Liver (tissue), 3 donors: ENCODE measurements around the gene VDR.
A peak's percentile ranks its signal among the peaks of the same experiment; 100 is the strongest.

Experiments
- GABPA ChIP-seq, 2 donors: IDR thresholded peaks in 1 of 2; conservative IDR thresholded peaks in 1 of 2; 2 replicates each; pipeline ENCODE4 v1.6.1; 2016; ENCODE audit warnings: antibody characterized with exemption in 2 of 2, mild to moderate bottlenecking in 1 of 2, moderate library complexity in 1 of 2
- JUND ChIP-seq, 2 donors: IDR thresholded peaks; 2 replicates each; pipeline ENCODE4 v1.6.1; 2016; ENCODE audit warnings: antibody characterized with exemption in 2 of 2
- RAD21 ChIP-seq, 2 donors: IDR thresholded peaks; 2 replicates each; pipeline ENCODE4 v1.6.1; 2016; ENCODE audit warnings: antibody characterized with exemption in 2 of 2, mild to moderate bottlenecking in 2 of 2
- RXRA ChIP-seq, 2 donors: IDR thresholded peaks; 2 replicates each; pipeline ENCODE4 v1.6.1; 2017 to 2018; ENCODE audit warnings: antibody characterized with exemption in 2 of 2, mild to moderate bottlenecking in 1 of 2
- SP1 ChIP-seq: IDR thresholded peaks from 2 replicates; pipeline ENCODE4 v1.6.1; 2018; ENCODE audit warnings: antibody characterized with exemption, mild to moderate bottlenecking
- TAF1 ChIP-seq: conservative IDR thresholded peaks from 2 replicates; pipeline ENCODE4 v1.6.1; 2016; ENCODE audit warnings: antibody characterized with exemption, mild to moderate bottlenecking
- YY1 ChIP-seq: IDR thresholded peaks from 2 replicates; pipeline ENCODE4 v1.6.1; 2016; ENCODE audit warnings: antibody characterized with exemption, mild to moderate bottlenecking
- TF ChIP-seq, protein P1 (sequence below): fragments of 150-350 bp; IDR thresholded peaks from 2 replicates; pipeline ENCODE4 v1.5.1; 2017; ENCODE audit warnings: improper control_type of control experiment, low read depth, low read length; ENCODE audit not compliant: missing input control
- TF ChIP-seq, protein P2 (sequence below): IDR thresholded peaks from 2 replicates; pipeline ENCODE4 v1.6.1; 2016; ENCODE audit warnings: antibody characterized with exemption
- TF ChIP-seq, protein P3 (sequence below): IDR thresholded peaks from 2 replicates; pipeline ENCODE4 v1.6.1; 2016; ENCODE audit warnings: antibody characterized with exemption, mild to moderate bottlenecking
- TF ChIP-seq, protein P4 (sequence below): IDR thresholded peaks from 2 replicates; pipeline ENCODE4 v1.6.1; 2016; ENCODE audit warnings: antibody characterized with exemption
- TF ChIP-seq, protein P5 (sequence below): IDR thresholded peaks from 2 replicates; pipeline ENCODE4 v1.6.1; 2016; ENCODE audit warnings: antibody characterized with exemption
- donor health status: healthy.
- donor health status: healthy.

DNA sequence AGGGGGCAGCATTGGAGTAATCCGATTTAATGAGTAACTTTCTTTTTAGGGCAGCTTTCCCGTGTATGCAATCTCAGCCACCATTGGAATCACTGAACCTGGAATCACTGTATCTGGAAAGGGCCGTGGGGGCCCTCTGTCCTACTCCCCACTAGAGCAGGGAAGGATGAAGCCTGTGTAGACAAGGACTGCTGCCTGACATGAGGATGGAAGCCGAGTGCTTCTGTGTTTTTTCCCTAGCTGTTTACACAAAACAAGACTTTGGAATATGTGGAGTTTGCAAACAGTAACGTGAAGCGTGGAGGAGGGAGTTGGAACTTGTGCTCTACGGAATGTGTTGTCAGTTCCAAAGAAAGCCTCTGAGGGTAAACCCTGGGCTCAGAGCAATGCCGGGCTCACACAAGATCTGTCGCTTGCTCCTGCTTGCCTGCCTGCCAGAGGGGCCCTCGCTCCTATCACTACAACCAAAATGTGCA lies 52.7 kb downstream of the VDR start:
- TF ChIP-seq, protein P1, sequence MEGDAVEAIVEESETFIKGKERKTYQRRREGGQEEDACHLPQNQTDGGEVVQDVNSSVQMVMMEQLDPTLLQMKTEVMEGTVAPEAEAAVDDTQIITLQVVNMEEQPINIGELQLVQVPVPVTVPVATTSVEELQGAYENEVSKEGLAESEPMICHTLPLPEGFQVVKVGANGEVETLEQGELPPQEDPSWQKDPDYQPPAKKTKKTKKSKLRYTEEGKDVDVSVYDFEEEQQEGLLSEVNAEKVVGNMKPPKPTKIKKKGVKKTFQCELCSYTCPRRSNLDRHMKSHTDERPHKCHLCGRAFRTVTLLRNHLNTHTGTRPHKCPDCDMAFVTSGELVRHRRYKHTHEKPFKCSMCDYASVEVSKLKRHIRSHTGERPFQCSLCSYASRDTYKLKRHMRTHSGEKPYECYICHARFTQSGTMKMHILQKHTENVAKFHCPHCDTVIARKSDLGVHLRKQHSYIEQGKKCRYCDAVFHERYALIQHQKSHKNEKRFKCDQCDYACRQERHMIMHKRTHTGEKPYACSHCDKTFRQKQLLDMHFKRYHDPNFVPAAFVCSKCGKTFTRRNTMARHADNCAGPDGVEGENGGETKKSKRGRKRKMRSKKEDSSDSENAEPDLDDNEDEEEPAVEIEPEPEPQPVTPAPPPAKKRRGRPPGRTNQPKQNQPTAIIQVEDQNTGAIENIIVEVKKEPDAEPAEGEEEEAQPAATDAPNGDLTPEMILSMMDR, result no peak
- TF ChIP-seq YY1 (peak; percentile 65), TAF1 (no peak), SP1 (peak; percentile 97), GABPA (IDR thresholded peaks at IDR 0.05 in 1 of 2, conservative IDR thresholded peaks at IDR 0.05 in 1 of 2) (no peak), RAD21 (IDR thresholded peaks at IDR 0.05) (peak; percentile 19 to 41), JUND (IDR thresholded peaks at IDR 0.05) (peak; percentile 47 to 77), RXRA (IDR thresholded peaks at IDR 0.05) (peak; percentile 77 to 91)
- TF ChIP-seq, protein P2, sequence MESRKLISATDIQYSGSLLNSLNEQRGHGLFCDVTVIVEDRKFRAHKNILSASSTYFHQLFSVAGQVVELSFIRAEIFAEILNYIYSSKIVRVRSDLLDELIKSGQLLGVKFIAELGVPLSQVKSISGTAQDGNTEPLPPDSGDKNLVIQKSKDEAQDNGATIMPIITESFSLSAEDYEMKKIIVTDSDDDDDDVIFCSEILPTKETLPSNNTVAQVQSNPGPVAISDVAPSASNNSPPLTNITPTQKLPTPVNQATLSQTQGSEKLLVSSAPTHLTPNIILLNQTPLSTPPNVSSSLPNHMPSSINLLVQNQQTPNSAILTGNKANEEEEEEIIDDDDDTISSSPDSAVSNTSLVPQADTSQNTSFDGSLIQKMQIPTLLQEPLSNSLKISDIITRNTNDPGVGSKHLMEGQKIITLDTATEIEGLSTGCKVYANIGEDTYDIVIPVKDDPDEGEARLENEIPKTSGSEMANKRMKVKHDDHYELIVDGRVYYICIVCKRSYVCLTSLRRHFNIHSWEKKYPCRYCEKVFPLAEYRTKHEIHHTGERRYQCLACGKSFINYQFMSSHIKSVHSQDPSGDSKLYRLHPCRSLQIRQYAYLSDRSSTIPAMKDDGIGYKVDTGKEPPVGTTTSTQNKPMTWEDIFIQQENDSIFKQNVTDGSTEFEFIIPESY, result peak; percentile 78
- TF ChIP-seq, protein P3, sequence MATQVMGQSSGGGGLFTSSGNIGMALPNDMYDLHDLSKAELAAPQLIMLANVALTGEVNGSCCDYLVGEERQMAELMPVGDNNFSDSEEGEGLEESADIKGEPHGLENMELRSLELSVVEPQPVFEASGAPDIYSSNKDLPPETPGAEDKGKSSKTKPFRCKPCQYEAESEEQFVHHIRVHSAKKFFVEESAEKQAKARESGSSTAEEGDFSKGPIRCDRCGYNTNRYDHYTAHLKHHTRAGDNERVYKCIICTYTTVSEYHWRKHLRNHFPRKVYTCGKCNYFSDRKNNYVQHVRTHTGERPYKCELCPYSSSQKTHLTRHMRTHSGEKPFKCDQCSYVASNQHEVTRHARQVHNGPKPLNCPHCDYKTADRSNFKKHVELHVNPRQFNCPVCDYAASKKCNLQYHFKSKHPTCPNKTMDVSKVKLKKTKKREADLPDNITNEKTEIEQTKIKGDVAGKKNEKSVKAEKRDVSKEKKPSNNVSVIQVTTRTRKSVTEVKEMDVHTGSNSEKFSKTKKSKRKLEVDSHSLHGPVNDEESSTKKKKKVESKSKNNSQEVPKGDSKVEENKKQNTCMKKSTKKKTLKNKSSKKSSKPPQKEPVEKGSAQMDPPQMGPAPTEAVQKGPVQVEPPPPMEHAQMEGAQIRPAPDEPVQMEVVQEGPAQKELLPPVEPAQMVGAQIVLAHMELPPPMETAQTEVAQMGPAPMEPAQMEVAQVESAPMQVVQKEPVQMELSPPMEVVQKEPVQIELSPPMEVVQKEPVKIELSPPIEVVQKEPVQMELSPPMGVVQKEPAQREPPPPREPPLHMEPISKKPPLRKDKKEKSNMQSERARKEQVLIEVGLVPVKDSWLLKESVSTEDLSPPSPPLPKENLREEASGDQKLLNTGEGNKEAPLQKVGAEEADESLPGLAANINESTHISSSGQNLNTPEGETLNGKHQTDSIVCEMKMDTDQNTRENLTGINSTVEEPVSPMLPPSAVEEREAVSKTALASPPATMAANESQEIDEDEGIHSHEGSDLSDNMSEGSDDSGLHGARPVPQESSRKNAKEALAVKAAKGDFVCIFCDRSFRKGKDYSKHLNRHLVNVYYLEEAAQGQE, result peak; percentile 79
- TF ChIP-seq, protein P4, sequence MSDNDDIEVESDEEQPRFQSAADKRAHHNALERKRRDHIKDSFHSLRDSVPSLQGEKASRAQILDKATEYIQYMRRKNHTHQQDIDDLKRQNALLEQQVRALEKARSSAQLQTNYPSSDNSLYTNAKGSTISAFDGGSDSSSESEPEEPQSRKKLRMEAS, result peak; percentile 84
- TF ChIP-seq, protein P5, sequence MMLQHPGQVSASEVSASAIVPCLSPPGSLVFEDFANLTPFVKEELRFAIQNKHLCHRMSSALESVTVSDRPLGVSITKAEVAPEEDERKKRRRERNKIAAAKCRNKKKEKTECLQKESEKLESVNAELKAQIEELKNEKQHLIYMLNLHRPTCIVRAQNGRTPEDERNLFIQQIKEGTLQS, result no peak
